ENCODE measurements around the gene HSD17B8.
"Not testable (repeated sequence)": the region's sequence is repeated elsewhere in the genome, so short reads cannot be mapped to it uniquely, and the experiment has no call there.

HSD17B8 gene

DNA sequence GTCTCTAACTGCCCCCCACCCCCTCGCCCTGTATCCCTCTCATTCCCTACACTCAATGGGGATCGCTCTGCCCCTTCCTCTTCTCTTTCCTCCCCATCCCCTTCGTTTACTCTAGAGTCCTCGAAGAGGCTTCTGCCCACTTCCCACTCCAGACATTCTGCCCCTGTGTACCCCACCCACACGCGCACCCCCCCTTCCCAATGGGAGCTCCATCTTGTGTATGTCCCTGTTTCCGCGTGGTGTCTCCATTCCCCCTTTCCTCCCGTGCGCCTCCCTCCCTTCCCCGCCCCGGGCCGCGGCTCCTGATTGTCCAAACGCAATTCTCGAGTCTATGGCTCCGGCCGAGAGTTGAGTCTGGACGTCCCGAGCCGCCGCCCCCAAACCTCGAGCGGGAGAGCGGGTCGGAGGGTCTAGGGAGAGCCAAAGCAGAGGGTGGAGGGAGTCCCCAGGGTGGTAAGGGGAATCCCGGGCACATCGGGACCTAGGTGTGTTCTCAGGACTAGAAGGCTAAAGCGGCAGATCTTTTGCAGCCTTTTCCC lies 3.2 kb downstream of the HSD17B8 start:
- peak; percentile 75 for DNase-seq

DNA sequence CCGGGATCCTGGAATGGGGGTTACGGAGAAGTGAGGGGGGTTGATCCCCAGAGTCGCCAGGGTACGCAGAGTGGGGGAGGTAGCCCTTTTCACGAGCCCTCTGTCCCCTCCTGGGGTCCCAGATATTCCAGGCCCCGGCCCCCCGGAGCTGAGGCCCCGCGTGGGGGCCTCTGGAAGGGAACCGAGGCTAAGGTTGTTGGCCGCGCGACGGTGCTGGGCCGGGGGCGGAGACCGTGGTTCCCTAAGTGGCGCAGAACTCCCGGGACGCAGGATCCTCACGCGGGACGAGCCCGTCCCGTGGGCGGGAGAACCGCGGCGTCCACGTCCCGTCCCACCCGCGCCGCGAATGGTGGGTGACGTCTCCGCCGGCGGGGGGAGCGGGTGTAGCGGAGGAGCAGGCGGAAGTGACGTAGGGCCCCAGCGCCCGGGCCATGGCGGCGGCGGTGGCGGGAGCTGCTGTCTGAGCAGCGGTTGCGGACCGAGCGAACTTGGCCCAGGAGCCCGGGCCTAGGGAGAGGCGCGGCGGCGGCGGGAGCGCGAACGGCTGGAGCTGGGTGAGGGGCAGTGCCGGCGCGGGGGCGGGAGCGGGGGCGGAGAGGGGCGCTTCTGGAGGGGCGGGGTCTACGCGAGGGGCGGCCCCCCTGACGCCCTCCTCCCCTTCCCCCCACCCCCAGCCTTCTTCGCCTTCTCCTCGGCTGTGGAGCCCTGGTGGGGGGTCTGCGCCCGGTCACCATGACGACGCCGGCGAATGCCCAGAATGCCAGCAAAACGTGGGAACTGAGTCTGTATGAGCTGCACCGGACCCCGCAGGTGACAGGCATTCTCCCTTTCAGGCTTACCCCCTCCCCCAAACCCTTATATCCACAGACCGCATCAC lies 3.9 kb downstream of the HSD17B8 start, which contains the start of gene RING1:
TSS of gene RING1 (plus strand) at position 410 of the 877 bp plus-strand sequence. CDS start at position 733, 323 bp downstream.
- DNase-seq: peak; percentile 95

DNA sequence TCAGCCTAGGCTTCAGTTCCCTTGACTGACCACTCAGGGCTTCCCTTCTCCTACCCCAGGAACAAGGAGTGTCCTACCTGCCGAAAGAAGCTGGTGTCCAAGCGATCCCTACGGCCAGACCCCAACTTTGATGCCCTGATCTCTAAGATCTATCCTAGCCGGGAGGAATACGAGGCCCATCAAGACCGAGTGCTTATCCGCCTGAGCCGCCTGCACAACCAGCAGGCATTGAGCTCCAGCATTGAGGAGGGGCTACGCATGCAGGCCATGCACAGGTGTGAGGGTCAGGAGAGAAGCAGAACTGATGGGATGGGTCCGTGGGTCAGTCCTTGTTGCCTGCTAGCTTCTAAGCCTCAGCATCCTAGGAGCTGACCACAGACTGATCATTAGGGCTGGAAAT lies 5.4 kb downstream of the HSD17B8 start:
- no peak for DNase-seq

DNA sequence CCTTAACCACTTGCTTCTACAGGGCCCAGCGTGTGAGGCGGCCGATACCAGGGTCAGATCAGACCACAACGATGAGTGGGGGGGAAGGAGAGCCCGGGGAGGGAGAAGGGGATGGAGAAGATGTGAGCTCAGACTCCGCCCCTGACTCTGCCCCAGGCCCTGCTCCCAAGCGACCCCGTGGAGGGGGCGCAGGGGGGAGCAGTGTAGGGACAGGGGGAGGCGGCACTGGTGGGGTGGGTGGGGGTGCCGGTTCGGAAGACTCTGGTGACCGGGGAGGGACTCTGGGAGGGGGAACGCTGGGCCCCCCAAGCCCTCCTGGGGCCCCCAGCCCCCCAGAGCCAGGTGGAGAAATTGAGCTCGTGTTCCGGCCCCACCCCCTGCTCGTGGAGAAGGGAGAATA lies 6.7 kb downstream of the HSD17B8 start:
- no peak for DNase-seq

DNA sequence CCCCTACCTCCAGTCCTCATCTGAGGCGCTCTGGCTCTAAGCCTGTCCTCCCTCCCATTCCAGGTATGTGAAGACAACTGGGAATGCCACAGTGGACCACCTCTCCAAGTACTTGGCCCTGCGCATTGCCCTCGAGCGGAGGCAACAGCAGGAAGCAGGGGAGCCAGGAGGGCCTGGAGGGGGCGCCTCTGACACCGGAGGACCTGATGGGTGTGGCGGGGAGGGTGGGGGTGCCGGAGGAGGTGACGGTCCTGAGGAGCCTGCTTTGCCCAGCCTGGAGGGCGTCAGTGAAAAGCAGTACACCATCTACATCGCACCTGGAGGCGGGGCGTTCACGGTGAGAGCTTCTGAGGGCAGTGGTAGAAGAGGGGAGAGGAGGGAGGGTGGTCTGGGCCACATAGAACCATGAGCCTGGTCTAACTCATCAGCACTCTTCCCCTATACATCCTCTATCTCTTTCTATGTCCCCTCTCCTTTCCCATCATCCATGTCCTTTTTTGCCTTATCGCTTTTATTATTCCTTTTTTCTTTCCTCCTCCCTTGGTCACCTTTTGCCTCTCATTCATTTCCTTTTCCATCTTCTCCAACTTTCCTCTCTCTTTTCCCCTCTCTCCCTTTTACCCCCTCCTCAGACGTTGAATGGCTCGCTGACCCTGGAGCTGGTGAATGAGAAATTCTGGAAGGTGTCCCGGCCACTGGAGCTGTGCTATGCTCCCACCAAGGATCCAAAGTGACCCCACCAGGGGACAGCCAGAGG lies 7.4 kb downstream of the HSD17B8 start:
- no peak for DNase-seq

DNA sequence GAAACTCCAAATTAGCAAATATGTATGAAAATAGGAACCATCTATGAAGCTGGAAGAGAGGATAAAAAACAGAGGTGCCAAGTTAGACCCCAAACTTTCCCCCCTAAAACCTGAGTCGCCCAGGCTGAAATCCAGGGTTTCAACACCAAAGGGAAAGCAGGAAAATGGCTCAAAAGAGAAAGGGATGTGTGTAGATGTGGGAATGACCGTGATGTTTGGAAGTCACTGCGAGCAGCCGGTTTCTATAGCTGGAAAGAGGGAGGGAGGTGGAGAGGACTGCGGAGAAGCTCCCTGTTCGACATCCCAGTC lies 8.4 kb downstream of the HSD17B8 start:
- DNase-seq: no peak

DNA sequence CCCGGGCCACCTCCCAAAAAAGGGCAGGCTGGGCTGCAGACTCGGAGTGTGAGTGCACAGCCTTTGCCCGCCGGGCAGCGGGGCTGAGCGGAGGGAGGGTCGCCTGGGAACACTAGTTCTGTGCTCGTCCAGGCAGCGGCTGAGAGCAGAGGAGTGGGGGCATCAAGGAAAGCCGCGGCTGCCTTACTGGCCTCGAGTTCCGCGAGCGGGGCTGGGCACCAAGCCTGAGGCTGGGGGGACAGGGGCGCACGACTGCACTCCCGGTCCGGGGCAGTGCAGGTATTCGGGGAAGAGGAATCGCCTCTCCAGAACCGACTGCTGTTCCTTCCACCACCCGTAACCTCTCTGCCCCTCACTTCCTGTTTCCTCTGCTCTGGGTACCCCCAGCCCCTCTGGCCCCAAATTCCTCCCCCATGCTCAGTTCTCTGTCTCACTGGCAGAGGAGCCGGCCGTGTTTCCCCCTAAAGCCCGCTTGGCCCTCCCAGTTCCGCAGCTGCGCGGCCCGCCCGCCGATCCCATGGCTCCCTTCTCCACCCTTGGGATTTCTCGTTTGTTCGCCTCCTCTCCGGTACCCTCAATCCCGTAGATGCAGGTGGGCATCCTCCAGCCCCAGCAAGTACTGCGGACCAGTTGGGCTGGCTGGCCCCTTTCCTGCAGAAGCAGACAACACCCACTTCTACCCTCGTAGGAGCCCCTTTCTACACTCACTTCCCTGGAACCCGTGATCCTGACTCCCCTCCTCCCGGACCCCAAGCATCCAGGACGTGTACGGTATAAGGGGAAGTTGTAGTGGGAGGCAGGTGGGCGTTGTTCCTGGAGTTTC lies 8.9 kb downstream of the HSD17B8 start:
- DNase-seq: no peak

DNA sequence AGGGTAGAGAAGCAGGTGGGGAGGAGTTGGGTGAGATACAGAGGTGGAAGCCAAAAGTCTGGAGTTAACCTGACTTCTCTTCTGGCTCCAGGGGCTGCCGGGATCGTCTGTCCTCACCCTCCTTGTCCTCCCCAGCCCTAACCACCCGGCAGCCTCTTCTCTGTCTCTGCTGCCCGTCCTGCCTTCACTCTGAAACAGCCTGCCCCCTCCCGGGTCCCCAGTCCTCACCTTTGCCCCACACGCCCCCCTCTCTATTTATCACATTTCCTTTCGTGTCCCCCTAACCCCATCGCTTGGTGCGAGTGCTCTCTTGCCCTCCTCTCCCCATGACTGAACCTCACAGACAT lies 9.5 kb downstream of the HSD17B8 start:
- no peak for DNase-seq

DNA sequence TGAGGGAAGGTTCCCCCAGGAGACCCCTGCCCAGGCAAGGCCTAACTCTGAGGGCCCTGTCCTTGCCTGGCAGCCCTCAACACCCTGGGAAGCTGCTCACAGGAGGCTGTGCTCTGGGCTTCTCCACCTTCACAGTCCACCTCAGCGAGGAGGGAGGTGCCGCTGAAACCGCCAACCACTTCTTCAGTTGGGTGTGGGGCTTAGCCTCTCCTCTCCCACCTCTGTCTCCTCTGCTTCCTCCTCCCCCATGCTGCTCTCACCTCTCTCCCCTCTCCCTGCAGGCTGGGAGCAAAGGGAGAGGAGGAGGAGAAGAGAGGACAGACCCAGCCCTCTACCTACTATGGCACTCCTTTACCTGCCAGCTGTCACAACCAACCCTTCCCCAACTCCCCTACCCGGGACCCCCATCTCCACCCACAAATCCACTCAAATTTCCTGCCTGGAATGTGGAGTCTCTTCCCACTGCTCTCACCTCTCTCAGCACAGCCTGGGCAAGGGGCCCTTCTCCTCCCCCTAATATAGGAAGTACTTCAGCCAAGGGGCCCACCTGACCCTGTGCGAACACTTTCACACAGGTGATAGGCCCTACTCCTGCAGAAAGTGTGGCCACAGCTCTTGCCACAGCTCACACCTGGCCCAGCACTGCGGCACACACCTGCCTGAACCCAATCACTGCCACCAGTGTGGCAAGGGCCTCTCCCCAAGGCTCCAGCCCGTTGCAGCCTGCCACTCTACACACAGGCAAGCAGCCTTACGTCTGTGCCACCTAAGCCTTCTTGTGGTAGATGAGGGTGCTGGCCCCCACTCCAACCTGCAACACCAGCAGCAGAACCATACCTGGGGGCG lies 11.0 kb downstream of the HSD17B8 start:
- DNase-seq: no peak

DNA sequence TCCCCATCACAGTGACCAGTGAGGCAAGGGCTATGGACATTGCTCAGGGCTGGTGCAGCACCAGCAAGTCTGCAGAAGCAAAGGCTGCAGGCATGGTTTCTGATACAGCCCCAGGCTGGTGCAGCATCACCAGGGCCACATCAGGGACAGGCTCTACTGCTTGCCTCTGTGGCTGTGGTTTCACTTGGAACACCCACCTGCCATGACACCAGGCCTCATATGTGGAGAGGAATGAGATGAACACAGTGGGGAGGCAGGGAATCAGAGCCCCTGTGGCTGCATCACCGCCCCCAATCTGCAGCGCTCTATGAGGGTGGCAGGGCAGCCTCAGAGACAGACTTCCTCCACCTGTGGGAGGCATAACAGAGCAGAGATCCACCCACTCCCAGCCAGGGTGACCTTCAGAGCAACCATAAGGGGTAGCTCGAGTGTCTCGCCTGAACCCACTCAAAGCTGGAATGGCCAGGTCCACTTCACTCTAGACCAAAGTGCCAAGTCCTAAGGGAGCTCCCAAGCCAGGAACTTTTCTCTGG lies 11.7 kb downstream of the HSD17B8 start:
- no peak for DNase-seq

DNA sequence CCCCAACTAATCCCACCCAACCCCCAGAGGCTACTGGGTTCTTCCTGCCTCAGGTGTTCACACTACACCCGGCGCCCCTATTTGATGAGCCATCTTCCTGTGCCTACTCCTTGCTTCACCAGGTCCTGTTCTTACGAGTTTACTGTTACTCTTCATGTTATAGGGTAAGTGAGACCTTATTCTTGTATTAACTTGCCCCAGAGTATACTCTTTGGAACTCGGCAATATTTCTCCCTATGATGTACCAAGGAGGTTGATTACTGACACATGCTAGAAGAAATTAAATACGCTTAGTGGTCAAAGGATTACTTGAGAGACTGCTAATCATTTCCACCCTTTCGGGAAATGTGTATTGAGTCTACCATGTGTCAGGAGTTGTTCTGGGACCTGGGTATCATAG lies 12.8 kb downstream of the HSD17B8 start:
- DNase-seq: no peak

DNA sequence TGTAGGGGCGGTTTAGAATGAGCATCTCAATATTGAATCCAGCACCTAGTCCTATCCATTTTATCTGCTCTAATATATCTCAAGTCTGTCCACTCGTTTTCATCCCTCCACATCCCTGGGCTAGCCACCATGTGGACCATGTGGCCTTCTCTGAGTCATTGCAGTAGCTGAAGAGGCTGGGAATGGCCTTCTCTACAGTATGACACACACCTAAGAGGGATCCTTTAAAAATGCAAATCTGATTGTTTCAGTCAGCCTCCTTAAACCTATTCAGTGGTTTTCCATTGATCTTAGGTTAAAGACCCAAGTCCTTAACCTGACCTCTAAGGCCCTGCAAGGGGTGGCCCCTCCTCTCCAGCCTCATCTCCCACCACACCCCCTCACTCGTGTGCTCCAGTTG lies 13.2 kb downstream of the HSD17B8 start:
- no peak for DNase-seq

DNA sequence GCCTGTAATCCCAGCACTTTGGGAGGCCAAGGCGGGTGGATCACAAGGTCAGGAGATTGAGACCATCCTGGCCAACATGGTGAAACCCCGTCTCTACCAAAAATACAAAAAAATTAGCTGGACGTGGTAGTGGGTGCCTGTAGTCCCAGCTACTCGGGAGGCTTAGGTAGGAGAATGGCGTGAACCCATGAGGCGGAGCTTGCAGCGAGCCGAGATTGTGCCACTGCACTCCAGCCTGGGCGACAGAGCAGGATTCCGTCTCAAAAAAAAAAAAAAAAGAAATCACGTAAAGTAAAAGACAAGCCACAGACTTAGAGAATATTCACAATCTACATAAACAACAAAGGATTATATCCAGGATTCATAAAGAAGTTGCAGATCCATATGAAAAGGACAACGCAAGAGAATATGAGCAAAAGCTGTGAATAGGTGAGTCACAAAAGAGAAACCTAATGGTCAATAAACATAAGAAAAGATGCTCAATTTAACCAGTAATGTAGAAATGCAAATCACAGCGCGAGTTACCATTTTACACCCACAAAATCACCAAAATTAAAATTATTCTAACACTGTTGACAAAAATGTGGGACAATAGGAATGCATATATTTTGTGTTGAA lies 22.2 kb downstream of the HSD17B8 start:
- DNase-seq: not testable (repeated sequence)

DNA sequence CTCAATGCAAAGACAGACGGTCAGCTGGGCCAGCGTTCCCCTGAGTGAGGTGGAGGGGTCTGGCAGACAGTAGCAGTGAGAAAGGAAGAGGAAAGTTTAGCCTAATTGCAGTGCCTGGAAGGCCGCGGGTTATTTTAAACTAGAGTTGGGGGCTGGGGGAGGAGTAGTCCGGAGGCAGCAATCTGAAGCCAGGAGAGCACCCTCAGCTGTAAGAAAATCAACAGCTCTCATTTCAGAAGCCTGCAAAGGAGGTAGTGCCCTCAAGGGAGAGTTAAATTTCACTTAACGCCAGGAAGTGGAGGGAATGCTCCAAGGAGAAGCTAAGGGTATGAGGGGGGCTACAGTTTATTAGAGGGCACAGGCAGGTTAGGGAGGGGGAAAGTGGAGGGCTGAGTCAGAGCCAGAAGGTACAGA lies 30.8 kb downstream of the HSD17B8 start:
- no peak for DNase-seq

DNA sequence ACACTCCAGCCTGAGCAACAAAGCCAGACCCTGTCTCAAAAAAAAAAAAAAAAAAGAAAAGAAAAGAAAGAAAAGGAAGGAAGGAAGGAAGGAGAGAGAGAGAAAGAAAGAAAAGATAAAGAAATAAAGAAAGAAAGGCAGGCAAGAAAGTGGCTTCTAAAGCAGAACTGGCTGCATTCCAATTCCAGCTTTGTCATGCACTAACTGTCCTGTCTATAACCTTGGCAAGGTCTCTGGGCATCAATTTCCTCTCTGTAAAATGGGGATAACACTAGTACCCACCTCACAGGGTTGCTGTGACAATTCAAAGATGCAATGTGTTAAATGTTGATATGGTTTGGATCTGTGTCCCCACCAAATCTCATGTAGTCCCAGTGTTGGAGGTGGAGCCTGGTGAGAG lies 31.9 kb downstream of the HSD17B8 start:
- no peak for DNase-seq

DNA sequence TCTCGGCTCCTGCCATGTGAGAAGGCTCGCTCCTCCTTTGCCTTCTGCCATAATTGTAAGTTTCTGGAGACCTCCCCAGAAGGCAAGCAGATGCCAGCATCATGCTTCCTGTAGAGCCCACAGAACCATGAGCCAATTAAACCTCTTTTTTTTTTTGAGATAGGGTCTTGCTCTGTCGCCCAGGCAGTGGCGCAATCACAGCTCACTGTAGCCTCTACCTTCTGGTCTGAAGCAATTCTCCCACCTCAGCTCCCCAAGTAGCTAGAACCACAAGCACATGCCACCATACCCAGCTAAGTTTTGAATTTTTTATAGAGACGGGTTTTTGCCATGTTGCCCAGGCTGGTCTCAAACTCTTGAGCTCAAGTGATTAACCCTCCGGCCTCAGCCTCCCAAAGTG lies 32.4 kb downstream of the HSD17B8 start:
- no peak for DNase-seq

DNA sequence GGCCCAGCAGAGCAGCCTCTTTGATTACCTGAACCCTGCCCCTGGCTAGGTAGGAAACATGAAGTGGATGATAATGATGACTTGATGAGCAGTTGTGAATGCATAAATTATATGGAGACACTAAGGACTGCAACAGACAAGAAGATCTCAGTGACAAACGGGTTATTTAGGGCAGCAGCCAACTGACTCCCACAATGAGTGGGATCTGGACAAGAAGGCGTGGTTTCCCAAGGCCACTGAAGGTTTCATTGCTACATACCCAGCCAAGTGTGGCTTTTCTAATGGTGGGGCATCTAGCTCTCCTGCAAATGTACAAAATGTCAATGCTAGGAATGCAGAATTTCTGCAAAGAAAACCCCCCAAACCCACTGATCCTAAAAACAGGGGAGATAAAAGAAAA lies 33.3 kb downstream of the HSD17B8 start:
- no peak for DNase-seq

DNA sequence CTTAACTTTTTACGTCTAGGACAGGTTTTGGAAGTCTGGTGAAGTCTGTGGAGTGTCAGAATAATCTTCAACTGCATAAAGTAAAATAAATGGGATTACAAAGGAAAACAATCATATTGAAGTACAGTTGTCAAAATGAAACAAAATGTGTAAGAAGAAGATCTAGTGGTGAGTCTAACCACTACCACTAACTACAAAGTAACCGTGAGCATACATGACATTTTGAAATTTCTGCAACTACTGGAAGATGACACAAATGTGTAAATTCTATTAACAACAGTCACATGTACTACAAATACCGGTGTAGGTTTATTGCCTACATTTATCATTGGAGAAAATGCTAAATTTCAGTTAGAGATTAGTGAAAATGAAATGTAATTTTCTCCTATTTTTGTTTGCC lies 37.5 kb downstream of the HSD17B8 start:
- no peak for DNase-seq

DNA sequence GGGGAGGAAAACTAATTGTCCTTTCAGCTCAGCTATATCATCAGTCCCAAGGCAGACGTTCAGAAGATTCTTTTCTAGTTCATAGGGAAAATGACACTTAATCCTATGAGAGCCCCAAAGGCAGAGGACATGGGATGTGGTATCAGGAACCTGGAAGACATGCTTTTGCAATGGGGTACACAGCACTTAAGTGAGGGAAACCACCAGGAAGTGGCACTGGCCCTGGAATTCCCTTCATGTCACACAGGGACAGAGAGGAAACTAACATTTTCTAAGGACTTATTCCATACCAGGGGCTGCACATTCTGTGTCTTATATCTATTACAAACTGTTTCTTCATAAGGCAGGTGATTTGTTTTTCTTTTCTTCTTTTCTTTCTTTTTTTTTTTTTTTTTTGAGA lies 39.0 kb downstream of the HSD17B8 start:
- DNase-seq: no peak

DNA sequence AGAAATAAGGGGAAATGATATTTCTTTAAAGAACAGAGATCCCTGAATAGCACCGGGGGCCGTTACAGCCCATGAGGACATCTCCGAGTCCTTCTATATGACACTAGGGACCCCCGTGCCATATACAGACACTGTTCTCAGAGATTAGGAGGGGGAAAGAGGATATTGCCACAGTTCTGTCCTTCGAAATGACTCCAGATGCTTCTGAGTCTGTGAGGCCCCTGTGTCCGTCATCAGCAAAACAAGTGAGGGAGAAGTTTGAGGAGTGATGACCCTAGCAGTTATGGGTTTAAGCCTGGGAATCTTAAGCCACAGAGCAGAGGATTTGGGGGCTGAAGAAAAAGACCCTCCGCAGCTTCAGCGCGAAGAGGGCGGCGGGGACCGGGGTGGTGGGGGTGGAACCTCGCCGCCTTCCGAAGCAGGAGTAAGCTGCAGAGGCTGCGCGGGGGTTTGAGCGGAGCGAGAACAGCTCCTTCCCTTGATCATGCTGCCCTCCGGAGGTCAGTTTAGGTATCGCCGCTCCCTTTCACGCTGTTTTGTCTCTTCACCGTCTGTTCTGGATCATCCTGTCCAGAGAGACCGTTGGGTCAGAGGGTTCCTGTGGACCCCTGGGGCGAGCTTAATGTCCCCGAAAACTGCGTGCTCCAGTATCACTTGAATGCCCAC lies 43.7 kb downstream of the HSD17B8 start:
- peak; percentile 42 for DNase-seq

DNA sequence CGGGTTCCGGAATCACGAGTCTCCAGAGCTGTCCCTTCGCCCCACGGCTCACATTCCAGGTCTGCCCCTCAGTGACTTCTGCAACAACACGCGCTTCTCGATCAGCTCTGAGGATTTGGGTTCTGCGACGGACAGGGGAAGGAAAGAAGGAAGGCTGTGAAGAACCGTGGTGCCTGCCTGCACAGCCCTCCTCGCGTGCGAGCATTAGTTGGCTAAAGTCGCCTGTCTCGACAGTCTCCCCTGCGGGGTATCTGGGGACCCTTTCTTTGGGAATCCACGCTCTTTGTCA lies 44.1 kb downstream of the HSD17B8 start:
- no peak for DNase-seq
